Motor neuron (in vitro differentiated cells): ENCODE data around the gene STRADB. TPM values are rescaled to one million over a fixed set of nuclear protein-coding genes. Genes with fewer than 3 reads are reported as not detected.

ENCODE experiments used
- ATAC-seq, 8 experiments: fragments of 200-7000 bp; cut with Tn5 transposase; replicated peaks in 6 of 8; 2 replicates each; pipeline ENCODE4 v1.8.0; 2021; ENCODE audit warnings: mild to moderate bottlenecking in 8 of 8, moderate library complexity in 8 of 8
- H3K27ac ChIP-seq, 2 donors: fragments of 250-450 bp; sonication (Bioruptor Pico); 2 replicates each; pipeline ENCODE4 v1.9.0; 2021; ENCODE audit warnings: antibody characterized with exemption in 2 of 2, mild to moderate bottlenecking in 2 of 2, moderate library complexity in 1 of 2
- H3K4me1 ChIP-seq, 2 donors: fragments of 250-450 bp; sonication (Bioruptor Pico); replicated peaks in 1 of 2; 2 replicates each; pipeline ENCODE4 v1.6.1; 2021; ENCODE audit warnings: antibody characterized with exemption in 2 of 2, mild to moderate bottlenecking in 2 of 2, moderate library complexity in 1 of 2
- H3K4me3 ChIP-seq, 5 donors: fragments of 250-450 bp; sonication (Bioruptor Pico); 2 replicates each; pipeline ENCODE4 v1.9.0; 2021; ENCODE audit warnings: antibody characterized with exemption in 5 of 5, mild to moderate bottlenecking in 5 of 5, moderate library complexity in 4 of 5
- WGBS, 10 experiments: fragments of 450-650 bp; shearing (Covaris generic); methylation state at CpG; one replicate each; pipeline ENCODE4 v1.0.0; 2022; 5-methylcytosine and 5-hydroxymethylcytosine counted together
- in situ Hi-C, 9 experiments: fragments of 400-800 bp; cut with MboI; loops; one replicate each; pipeline ENCODE4 v1.15.0; 2021; ENCODE audit warnings: low sequenced_read_pairs in 9 of 9, low pct_unique_long_range_greater_than_20kb in 2 of 9; ENCODE audit not compliant: unreplicated experiment in 9 of 9
- total RNA-seq, 8 experiments: library from RNA; unstranded; fragments of 300-600 nt; gene quantifications; 2 replicates each; pipeline versions ENCODE4 v1.2.3 to v1.2.4, GENCODE V29; 2022

STRADB gene
- total RNA-seq, 8 experiments from 2014 or later = 24.1 to 77.9 (median 35.6) TPM

DNA sequence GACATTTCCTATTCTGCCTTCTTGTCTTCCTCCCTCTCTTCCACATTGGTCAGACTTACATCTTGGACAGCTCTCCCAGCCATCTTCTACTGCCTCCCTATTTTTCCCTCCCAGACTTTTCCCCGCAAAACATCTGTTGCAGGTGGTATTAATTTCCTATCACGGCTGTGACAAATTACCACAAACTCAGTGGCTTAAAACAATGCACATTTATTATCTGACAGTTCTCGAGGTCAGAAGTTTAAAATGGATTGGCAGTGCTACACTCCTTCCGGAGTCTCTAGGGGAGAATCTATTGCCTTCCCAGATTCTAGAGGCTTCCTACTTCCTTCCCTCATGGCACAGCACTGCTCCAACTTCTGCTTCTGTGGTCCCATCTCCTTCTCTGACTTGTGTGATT is 33.3 kb downstream of the STRADB start:
- Histone ChIP-seq H3K27ac (no peak overlapping the region), H3K4me3 (no peak overlapping the region), H3K4me1 (no peaks in the 10 kb centered on the region)
- peak in 2 of 8 experiments; percentile 42 to 49 for ATAC-seq
- 6 to 100% (median 68%) methylated on average over 1 to 4 of the region's 4 CpGs for WGBS, 10 experiments
- in situ Hi-C loops = no loop called here

DNA sequence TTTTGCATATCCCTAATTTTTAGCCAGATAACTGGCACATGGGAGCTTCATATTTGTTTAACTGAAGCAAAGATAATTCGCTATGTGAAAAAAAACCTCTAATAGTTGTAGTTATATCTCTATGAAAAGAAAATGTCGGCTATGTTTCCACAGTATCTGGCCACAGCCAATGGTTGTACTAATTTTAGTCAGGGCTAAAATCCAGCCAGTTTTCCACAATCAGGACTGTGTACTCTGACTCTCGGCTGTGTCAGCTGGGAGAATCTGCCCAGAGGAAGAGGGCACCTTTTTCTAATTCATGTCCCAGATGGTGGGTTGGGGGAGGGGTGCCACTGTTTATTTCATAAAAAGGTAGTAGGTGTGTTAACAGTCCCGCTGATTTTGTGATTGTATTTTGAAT is 38.8 kb downstream of the STRADB start:
- ATAC-seq = no peak
- 75 to 100% (median 90%) methylated on average over 2 to 4 of the region's 4 CpGs; no CpG with 5 or more reads in 3 of the 10 experiments for WGBS, 10 experiments
- no peak overlapping the region for H3K4me3 ChIP-seq
- H3K4me1 ChIP-seq = no peaks in the 10 kb centered on the region
- in situ Hi-C loops = no loop called here
- no peak overlapping the region for H3K27ac ChIP-seq

DNA sequence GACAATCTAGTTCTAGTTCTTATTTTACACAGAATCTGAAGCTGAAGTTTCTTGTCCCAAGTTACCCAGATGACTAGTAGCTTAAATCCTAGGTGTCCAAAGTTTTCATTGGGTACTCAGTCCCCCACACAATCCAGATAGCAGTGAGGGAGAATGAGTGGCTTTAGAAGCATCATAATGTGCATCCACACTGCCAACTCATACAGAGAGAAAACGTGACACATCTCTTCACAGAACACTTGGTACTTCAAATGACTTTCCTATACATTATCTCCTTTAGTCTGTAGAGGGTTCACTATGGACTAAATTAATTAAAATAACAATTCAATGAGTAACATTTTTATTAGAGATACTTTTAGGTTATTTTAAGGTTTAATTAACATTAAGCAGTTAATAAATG is 45.2 kb downstream of the STRADB start:
- in situ Hi-C loops = no loop called here
- Histone ChIP-seq H3K4me3 (no peak overlapping the region), H3K27ac (no peak overlapping the region), H3K4me1 (no peaks in the 10 kb centered on the region)
- 56 to 86% (median 57%) methylated on average over 1 of the region's 1 CpG; no CpG with 5 or more reads in 5 of the 10 experiments for WGBS, 10 experiments
- ATAC-seq = no peak

DNA sequence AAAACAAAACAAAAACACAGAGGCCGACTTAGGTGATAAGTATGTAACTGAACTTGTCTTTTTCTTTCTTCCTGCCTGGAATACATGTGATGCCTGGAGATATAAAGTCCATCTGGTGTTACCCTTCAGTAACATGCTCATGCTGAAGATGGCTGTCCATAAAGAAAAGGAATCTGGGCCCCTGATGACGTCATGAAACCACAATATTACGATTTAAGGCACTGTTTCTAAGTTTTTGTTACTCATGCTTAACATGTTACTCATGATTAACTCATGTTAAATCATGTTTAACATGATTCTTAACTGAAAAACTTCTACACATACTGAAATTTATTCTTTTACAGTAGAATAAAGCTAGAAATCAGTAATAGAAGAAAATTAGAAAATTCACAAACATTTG is 49.0 kb downstream of the STRADB start:
- 29 to 88% (median 48%) methylated on average over 2 to 3 of the region's 3 CpGs; no CpG with 5 or more reads in 2 of the 10 experiments for WGBS, 10 experiments
- Histone ChIP-seq H3K27ac (no peak overlapping the region), H3K4me3 (no peak overlapping the region), H3K4me1 (no peaks in the 10 kb centered on the region)
- no peak for ATAC-seq
- in situ Hi-C loops = no loop called here

DNA sequence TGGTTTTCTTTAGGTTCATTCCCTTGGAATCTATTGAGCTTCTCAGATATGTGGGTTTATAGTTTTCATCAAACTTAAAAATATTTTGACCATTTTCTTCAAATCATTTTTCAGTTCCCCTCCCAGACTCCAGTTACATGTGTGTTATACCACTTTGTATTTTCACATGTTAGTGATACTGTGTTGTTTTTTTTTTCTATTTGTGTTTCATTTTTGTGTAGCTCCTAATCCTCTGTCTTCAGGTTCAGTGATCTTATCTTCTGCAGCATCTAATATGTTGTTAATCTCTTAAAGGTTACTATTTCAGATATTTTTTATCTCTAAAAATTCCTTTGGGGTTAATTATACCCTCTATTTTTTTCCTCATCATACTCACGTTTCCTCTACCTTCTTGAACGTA is 51.2 kb downstream of the STRADB start:
- in situ Hi-C loops = no loop called here
- WGBS, 10 experiments = 82 to 100% (median 94%) methylated on average over 2 of the region's 2 CpGs

DNA sequence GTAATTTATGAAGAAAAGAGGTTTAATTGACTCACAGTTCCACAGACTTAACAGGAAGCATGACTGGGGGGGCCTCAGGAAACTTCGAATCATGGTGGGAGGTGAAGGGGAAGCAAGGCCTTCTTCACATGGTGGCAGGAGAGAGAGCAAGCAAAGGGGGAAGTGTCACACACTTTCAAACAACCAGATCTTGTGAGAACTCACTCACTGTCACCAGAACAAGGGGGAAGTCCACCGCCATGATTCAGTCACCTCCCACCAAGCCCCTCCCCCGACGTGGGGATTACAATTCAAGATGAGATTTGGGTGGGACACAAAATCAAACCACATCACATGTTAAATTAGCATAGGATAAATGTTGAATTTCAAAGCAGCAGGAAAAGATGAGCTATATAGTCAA is 56.2 kb downstream of the STRADB start:
- H3K27ac ChIP-seq = no peak overlapping the region
- no peaks in the 10 kb centered on the region for H3K4me1 ChIP-seq
- H3K4me3 ChIP-seq = no peak overlapping the region
- in situ Hi-C loops = no loop called here
- WGBS, 10 experiments = 57 to 100% (median 80%) methylated on average over 1 to 4 of the region's 4 CpGs; no CpG with 5 or more reads in 1 of the 10 experiments
- ATAC-seq = peak in 1 of 8 experiments; percentile 21

More for the DNA sequence above, 51.2 kb downstream of the STRADB start:
- no peak overlapping the region for H3K4me3 ChIP-seq
- H3K27ac ChIP-seq = no peak overlapping the region
- ATAC-seq = no peak
- H3K4me1 ChIP-seq = no peaks in the 10 kb centered on the region

DNA sequence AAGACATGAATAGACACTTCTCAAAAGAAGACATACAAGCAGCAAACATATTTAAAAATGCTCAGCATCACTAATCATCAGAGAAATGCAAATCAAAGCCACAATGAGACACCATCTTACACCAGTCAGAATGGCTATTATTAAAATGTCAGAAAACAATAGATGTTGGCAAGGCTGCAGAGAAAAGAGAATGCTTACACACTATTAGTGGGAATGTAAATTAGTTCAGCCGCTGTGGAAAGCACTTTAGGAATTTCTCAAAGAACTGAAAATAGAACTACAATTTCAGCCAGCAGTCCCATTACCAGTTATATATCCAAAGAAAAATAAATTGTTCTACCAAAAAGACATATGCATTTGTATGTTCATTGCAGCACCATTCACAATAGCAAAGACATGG is 61.7 kb downstream of the STRADB start:
- WGBS, 10 experiments = 0 to 71% (median 29%) methylated on average over 1 of the region's 1 CpG; no CpG with 5 or more reads in 5 of the 10 experiments
- Histone ChIP-seq H3K27ac (no peak overlapping the region), H3K4me3 (no peak overlapping the region), H3K4me1 (no peaks in the 10 kb centered on the region)
- ATAC-seq = no peak
- in situ Hi-C loops = no loop called here

DNA sequence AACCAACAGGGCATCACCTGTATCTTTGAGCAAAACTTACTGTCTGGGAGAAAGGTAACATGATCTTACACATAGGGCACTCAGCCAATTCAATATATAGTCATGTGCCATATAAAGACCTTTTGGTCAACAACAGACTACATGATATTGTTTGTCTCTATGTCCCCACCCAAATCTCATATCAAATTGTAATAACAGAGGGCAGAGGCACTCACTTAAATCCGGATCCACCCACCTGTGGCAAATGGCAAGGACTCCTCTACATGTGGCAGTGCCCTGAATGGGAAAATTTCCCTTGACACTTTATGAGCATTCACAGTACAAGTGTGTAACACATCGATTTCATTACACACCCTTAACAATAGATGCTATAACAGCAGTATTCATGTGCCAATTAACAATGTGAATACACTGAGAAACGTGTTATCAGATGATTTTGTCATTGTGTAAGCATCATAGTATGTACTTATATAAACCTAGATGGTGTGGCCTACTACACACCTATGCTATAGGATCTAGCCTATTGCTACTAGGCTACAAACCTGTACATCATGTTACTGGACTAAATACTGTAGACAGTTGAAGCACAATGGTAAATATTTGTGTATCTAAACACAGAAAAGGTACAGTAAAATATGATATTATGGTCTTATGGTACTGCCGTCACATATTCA is 64.2 kb downstream of the STRADB start:
- H3K4me1 ChIP-seq = no peaks in the 10 kb centered on the region
- no peak overlapping the region for H3K27ac ChIP-seq
- in situ Hi-C loops = no loop called here
- WGBS, 10 experiments = 29 to 100% (median 63%) methylated on average over 1 to 4 of the region's 4 CpGs; no CpG with 5 or more reads in 1 of the 10 experiments
- H3K4me3 ChIP-seq = no peak overlapping the region
- ATAC-seq = no peak

DNA sequence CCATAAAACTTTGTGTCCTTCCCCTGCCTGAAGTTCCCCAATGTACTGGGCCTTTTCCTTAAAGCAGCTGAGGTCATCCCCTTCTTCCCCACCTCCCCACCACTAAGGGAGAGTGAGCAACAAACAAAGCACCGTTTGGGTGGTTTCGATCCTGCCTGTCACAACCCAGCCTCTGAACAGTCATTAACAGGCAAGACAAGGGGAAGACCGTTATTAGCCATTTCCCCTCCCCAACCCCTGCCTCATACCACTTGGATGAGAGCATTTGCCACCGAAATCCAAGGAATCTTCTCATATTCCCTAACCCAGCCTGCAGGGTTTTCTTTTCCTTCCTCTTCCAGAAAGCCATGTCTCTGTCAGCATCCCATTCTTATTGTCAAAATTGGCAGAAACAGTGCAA is 65.6 kb downstream of the STRADB start:
- in situ Hi-C loops = no loop called here
- Histone ChIP-seq H3K27ac (no peak overlapping the region), H3K4me3 (no peak overlapping the region), H3K4me1 (no peaks in the 10 kb centered on the region)
- no peak for ATAC-seq
- whole genome bisulfite sequencing, 10 experiments = 10 to 86% (median 80%) methylated on average over 1 to 3 of the region's 4 CpGs; no CpG with 5 or more reads in 5 of the 10 experiments

DNA sequence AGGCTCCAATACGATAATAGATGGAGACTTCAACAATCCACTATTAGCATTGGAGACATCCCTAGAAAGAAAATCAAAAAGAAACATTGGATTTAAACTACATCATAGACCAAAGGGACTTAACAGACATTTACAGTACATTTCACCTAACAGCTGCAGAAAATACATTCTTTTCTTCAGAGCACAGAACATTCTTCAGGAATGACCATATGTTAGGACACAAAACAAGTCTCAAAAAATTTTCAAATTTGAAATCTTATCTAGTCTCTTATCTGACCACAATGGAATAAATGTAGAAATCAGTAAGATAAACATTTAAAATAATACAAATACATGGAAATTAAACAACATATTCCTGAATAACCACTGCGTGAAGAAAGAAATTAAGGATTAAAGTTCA is 68.7 kb downstream of the STRADB start:
- WGBS, 10 experiments = 56 to 100% (median 92%) methylated on average over 1 to 2 of the region's 2 CpGs; no CpG with 5 or more reads in 1 of the 10 experiments
- no peaks in the 10 kb centered on the region for H3K4me1 ChIP-seq
- no peak for ATAC-seq
- in situ Hi-C loops = no loop called here
- H3K27ac ChIP-seq = no peak overlapping the region
- no peak overlapping the region for H3K4me3 ChIP-seq

DNA sequence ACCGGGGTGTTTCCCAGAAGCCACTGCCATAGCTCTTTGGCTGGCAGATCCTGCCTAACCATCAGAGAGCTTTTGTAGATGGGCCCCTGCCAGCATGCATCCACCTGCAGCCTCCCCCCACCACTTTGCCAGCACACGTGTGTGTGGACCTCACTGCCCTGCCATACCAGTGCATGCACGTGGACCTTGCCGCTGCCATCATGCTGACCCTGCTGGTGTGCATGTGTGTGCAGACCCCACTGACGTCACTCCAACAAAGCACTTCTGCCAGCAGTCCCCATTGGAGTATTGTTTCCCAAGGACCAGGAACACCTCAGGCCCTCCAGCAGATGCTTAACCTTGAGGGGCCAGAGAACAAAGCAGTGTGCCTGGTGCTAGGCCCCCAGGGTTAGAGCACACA is 71.4 kb downstream of the STRADB start:
- no peak overlapping the region for H3K4me3 ChIP-seq
- no peak overlapping the region for H3K27ac ChIP-seq
- H3K4me1 ChIP-seq = no peaks in the 10 kb centered on the region
- no peak for ATAC-seq
- in situ Hi-C loops = no loop called here
- 93 to 100% methylated on average over 1 to 3 of the region's 5 CpGs; no CpG with 5 or more reads in 8 of the 10 experiments for WGBS, 10 experiments

DNA sequence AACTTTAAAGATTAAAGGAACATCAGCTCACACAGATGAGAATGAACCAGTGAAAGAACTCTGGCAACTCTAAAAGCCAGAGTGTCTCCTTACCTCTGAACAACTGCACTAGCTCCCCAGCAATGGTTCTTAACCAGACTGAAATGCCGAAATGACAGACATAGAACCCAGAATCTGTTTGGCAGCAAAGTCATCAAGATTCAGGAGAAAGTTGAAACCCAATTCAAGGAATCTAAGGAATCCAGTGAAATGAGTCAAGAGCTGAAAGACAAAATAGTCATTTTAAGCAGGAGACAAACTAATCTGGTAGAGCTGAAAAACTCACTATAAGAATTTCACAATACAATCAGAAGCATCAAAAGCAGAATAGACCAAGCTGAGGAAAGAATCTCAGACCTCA is 72.0 kb downstream of the STRADB start:
- 0 to 100% (median 50%) methylated on average over 1 of the region's 1 CpG; no CpG with 5 or more reads in 4 of the 10 experiments for WGBS, 10 experiments
- no peak overlapping the region for H3K4me3 ChIP-seq
- no peaks in the 10 kb centered on the region for H3K4me1 ChIP-seq
- H3K27ac ChIP-seq = no peak overlapping the region
- ATAC-seq = no peak
- in situ Hi-C loops = no loop called here
